Spinal cord (tissue), 10 donors: ENCODE results near the gene MINDY1. TPM values are rescaled to one million over a fixed set of nuclear protein-coding genes. Genes with fewer than 3 reads are reported as not detected.

Experiments used
- DNase-seq, 6 donors: peaks; one replicate each; pipeline versions ENCODE4 v3.0.0 to v3.0.0-alpha.2; 2013 to 2015; ENCODE audit warnings: low spot score in 6 of 6, low read depth in 4 of 6
- H3K27ac ChIP-seq: one replicate; pipeline ENCODE4 v1.5.1; 2013; ENCODE audit warnings: low read depth, low read length, control low read depth
- H3K27me3 ChIP-seq: one replicate; pipeline ENCODE4 v1.6.1; 2013; ENCODE audit warnings: low read length; ENCODE audit not compliant: control insufficient read depth, insufficient read depth
- H3K36me3 ChIP-seq: one replicate; pipeline ENCODE4 v1.6.1; 2013; ENCODE audit warnings: low read length; ENCODE audit not compliant: control insufficient read depth, insufficient read depth
- H3K4me1 ChIP-seq: one replicate; pipeline ENCODE4 v1.6.1; 2013; ENCODE audit warnings: low read length; ENCODE audit not compliant: control insufficient read depth, insufficient read depth
- H3K4me3 ChIP-seq: one replicate; pipeline ENCODE4 v1.5.1; 2013; ENCODE audit warnings: low read depth, low read length, control low read depth
- H3K9me3 ChIP-seq: one replicate; pipeline ENCODE4 v1.6.1; 2013; ENCODE audit warnings: low read length; ENCODE audit not compliant: control insufficient read depth, insufficient read depth
- WGBS: methylation state at CpG from one replicate; pipeline ENCODE4 v1.1.5; 2013; ENCODE audit warnings: missing lambda C conversion rate; ENCODE audit not compliant: insufficient coverage; 5-methylcytosine and 5-hydroxymethylcytosine counted together
- polyA plus RNA-seq, 2 donors: library from polyadenylated mRNA; unstranded; fragments of 120-200 nt; gene quantifications; one replicate each; pipeline ENCODE4 v1.2.1, GENCODE V29; 2013; ENCODE audit not compliant: insufficient read length in 2 of 2
- total RNA-seq, 2 donors: library from RNA; depleted of rRNA in 1 of 2; stranded (reverse); fragments of 120-200 nt in 1 of 2; fragments of >200 nt in 1 of 2; gene quantifications; one replicate each; pipeline versions ENCODE4 v1.2.3 to v1.2.4, GENCODE V29; 2013 to 2014
- donor health status: healthy.

The MINDY1 gene
- total and polyA plus RNA-seq, 4 donors, result 21.9 to 48.1 (median 42.9) TPM

DNA sequence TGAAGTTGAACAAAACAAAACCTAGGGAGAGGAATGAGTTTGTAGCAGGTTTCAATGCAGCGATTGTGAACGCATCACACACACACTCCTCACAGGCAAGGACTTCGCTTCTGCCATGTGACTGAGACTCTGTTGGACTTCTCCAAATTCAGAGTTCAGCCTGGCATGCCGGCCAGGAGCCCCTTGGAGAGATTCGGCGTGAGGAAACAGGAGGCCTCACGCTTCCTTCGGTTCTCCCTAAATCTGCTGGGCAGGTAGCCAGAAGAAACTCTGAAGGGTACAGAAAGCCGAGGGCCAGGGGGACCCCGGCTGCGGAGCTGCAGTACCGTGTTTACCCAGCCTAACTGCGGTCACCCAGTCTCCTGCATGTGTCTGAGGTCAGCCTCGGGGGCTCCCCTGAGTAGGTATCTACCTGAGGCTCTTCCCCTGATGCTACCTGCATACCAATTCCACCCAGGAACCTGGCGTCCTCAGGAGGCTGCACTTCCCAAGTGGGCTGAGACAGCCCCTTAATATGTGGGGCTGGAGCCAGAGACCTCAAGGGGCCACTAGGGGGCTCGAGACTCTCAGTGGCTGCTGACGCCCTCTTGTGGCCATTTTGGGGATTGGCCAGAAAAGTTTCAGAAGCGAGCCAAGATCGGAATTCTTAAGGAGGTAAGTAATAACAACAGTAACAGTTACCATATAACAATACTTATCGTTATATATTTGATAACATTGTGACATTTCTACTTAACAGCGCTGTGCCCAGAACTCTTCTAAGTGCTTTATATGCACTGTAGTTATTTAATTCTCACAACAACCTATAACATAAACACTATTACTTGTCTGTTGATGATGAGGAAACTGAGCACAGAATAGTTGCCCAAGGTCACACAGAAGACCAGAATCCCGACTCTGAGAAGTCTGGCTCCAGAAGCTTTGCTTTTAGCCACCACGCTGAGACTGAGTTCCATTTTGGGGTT, 27.3 kb downstream of the MINDY1 start:
- H3K27me3 ChIP-seq, result no peaks in the 10 kb centered on the region
- H3K4me3 ChIP-seq, result peak overlapping the region; percentile 30
- WGBS, result 20% methylated on average over 13 of the region's 23 CpGs
- peaks cover 24% of the 10 kb centered on the region for H3K4me1 ChIP-seq
- no peaks in the 10 kb centered on the region for H3K36me3 ChIP-seq
- DNase-seq, result peak in 5 of 6 donors; percentile 85 to 97 (median 88)
- peak overlapping the region; percentile 17 for H3K27ac ChIP-seq
- H3K9me3 ChIP-seq, result no peaks in the 10 kb centered on the region

DNA sequence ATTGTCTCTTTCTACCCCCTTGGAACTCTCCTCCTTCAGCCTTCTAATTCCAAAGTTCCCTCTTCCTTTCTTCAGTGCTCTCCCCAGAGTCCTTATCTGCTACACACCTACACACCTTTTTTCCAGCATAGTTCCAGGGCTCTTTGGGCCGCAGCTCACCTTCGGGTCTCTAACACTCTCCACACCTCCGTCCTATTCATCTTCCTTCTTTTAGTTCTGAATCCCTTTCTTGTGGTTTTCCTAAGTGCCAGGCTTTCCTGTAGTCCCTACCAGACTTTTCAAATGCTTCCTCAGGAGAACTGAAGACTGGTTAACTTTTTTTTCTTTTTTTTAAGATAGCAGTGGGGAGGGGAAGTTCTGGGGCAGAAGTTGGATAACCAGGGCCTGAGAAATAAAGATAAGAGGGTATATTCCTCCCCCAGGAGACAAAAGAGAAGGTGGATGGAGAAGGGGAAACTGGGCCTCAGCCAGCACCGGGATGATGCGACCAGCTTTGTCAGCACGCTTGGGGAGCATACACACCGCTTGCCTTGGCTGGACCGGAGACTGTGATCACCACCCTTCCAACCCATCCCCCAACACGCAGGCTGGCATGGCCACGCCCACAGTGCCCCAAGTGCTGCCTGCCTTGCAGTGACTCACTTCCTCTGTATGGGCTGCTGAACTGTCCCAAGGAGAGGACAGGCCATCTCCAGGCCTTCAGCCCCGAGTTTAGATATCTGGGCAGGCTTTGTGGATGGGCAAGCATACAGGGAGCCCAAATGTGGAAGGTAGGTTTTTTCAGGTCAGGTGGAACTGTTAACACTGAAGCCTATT, 29.6 kb downstream of the MINDY1 start:
- Histone ChIP-seq H3K4me3 (no peak overlapping the region), H3K36me3 (peaks cover 7% of the 10 kb centered on the region), H3K27me3 (no peaks in the 10 kb centered on the region), H3K27ac (peak overlapping the region; percentile 33), H3K4me1 (peaks cover 44% of the 10 kb centered on the region), H3K9me3 (no peaks in the 10 kb centered on the region)
- no peak for DNase-seq
- WGBS, result 64% methylated on average over 7 of the region's 11 CpGs

DNA sequence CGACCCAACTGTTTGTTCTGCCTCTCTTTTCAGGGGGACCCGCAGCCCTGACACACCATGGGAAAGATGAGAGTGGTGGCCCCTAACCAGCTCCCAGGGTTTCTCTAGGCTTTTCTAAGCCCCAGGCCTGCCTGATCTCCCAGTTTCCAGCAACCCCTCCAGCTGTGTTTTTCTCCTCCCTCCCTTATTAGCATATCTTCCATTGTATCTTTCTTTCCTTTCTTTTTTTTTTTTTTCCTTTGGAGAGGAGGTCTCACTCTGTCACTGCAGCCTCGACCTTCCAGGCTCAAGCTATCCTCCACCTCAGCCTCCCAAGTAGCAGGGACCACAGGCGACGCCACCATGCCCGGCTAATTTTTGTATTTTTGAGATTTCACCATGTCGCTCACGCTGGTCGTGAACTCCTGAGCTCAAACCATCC, 30.3 kb downstream of the MINDY1 start:
- DNase-seq, result no peak
- peaks cover 12% of the 10 kb centered on the region for H3K36me3 ChIP-seq
- no peaks in the 10 kb centered on the region for H3K27me3 ChIP-seq
- H3K4me3 ChIP-seq, result no peak overlapping the region
- no peaks in the 10 kb centered on the region for H3K9me3 ChIP-seq
- 92% methylated on average over 6 of the region's 9 CpGs for WGBS
- no peak overlapping the region for H3K27ac ChIP-seq
- H3K4me1 ChIP-seq, result peaks cover 51% of the 10 kb centered on the region

DNA sequence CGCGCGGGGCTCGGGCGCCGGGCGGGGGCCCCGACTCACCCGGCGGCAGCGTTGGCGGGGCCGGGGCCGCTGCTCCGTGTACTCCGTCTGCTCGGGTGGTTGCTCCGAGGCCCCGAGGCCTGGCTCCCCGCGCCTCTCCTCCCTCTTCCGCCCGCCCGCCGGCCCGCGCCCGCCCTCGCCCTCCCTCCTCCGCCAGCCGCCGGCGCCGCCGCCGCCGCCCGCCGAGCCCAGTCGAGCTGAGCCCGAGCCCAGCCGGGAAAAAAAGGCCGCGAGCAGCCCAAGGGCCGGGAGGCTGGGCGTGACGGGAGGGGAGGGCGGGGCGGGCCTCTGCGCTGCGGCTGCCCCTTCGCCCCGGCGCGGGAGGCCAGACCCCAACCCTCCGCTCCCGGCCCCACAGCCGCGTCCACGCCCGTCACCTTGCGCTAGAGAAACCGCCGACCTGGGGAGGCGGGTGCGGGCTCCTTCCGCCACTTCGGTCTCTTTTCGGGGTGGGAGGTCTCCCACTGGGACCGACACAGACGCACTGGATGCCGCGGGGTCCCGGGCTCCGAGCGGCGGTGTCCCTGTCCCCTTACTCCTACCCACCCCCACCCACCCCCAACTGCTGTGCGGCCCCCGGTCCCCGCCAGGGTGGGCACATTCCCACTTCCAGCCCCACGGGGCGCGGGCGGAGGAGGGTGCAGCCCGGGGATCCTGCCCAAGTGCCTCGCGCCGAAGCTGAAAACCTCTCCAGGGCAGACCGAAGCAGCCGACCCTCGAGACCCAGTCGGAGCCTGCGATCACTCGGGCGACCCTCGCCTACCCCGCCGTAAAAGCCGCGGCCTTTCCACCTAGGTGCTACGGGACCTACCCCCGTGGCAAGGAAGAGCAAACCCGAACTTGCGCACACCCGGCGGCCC, 31.9 kb downstream of the MINDY1 start, which contains the start of gene CERS2:
Gene CERS2 (minus strand): TSS at position 256 of the 899 bp plus-strand sequence. CDS start 5,745 bp downstream, outside the sequence.
- DNase-seq, result peak in 4 of 6 donors; percentile 43 to 90 (median 66)
- Histone ChIP-seq H3K9me3 (no peaks in the 10 kb centered on the region), H3K36me3 (peaks cover 19% of the 10 kb centered on the region), H3K27ac (peak within 1 kb of the TSS; percentile 84), H3K27me3 (no peaks in the 10 kb centered on the region), H3K4me1 (peaks cover 58% of the 10 kb centered on the region), H3K4me3 (peak within 1 kb of the TSS; percentile 82)
- under 1% methylated on average over 86 of the region's 106 CpGs for WGBS

DNA sequence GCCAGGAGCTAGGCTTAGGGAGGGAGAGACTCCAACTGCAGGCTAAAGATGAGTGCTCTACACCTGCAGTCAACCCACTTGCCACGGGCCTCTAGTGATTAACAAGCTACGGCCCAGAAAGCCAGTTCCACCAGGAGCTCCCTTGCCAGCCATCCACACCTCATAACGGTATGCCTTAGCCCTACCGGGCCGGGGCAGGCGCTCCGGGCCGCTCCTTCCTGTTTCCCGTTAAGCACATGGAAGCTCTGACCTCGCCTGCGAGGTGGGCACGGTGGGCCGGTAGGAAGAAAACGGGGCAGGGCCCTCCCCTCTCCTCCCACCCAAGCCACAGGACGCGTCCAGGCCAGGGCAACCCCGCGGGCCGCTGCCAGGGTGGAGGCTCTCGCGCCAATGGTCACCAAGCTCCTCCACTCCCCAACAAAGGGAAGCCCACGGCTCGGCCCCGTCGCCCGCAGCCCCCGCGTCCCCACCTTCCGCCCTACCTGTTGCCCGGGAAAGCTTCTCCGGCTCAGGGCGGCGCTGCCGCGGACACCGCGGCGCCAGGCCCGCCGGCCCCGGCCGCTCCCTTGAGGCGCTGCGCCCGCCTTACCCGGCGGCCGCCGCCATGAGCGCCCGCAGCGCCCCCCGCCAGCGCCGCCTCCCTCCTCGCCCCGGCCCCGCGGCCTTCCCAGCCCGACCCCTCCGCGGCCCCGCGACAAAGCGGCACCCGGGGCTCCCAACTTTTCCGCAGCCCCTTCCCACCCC, 32.7 kb downstream of the MINDY1 start:
- peaks cover 22% of the 10 kb centered on the region for H3K36me3 ChIP-seq
- H3K27me3 ChIP-seq, result no peaks in the 10 kb centered on the region
- DNase-seq, result peak in 3 of 6 donors; percentile 24 to 60 (median 50)
- peaks cover 58% of the 10 kb centered on the region for H3K4me1 ChIP-seq
- H3K9me3 ChIP-seq, result no peaks in the 10 kb centered on the region
- peak overlapping the region; percentile 78 for H3K27ac ChIP-seq
- under 1% methylated on average over 66 of the region's 67 CpGs for WGBS
- H3K4me3 ChIP-seq, result peak overlapping the region; percentile 82

DNA sequence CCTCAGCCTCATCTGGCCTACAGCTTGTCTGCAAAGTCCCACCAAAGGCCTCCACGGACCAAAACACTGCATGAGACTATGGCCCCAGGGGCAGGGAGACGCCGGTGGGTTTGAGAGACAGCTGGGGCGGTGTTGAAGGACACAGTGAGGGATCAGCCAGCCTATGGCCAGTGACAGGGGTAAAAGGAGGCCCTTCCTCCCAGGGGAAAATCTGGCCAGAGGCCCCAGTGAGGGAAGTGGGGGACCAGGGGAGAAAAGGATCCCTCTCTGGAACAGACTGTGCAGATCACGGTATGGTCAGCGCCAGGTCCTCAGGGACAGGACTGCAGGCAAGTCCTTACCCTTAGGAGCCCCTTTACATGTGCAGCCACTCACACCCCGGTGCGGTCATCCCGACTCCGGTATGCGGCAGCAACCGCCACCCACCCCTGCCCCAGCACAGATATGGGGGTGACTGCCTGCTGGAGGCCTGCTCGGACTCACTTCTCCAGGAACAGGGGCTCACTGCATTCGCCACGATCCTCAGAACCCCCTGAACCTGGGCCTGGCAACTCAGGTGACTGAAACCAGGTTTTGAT, 33.4 kb downstream of the MINDY1 start:
- Histone ChIP-seq H3K27ac (peak overlapping the region; percentile 78), H3K9me3 (no peaks in the 10 kb centered on the region), H3K36me3 (peaks cover 28% of the 10 kb centered on the region), H3K4me1 (peaks cover 63% of the 10 kb centered on the region), H3K4me3 (peak overlapping the region; percentile 82), H3K27me3 (no peaks in the 10 kb centered on the region)
- DNase-seq, result no peak
- 17% methylated on average over 15 of the region's 15 CpGs for WGBS

DNA sequence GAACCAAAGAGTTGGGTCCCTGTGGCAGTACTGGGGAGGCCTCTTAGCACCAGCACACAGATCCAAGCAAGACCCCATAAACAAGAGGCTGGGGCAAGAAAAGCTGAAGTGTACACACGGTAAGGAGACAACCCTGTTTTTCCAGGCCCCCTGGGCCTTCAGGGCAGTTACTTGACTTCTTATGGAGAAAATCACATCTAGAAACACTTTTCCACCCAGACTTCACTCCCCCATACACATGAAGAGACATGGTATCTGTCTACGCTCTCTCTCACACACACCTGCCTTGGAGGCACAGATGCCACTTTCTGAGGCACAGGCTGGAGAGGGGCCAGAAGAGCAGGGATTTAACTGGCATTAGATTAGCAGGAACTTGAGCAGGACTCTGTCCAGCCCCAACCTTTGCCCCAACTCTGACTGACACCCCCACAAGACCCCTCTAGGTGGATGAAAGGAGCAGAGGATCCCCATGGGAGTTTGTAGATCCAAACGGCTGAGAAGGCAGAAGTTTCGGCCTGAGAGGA, 34.2 kb downstream of the MINDY1 start:
- Histone ChIP-seq H3K4me1 (peaks cover 70% of the 10 kb centered on the region), H3K36me3 (peaks cover 37% of the 10 kb centered on the region), H3K4me3 (peak overlapping the region; percentile 82), H3K27ac (no peak overlapping the region), H3K9me3 (no peaks in the 10 kb centered on the region), H3K27me3 (no peaks in the 10 kb centered on the region)
- 58% methylated on average over 3 of the region's 4 CpGs for WGBS
- DNase-seq, result no peak
